Osteocyte (in vitro differentiated cells): ENCODE results near the gene CHST1. TPM values are rescaled to one million over a fixed set of nuclear protein-coding genes. Genes with fewer than 3 reads are reported as not detected.

ENCODE experiments used
- DNase-seq: peaks from one replicate; pipeline ENCODE4 v3.0.0; 2021; ENCODE audit warnings: mixed read lengths; ENCODE audit not compliant: unreplicated experiment; ENCODE audit errors: extremely low spot score
- H3K27ac Mint-ChIP-seq: one replicate; pipeline ENCODE4 v1.8.0; 2021; ENCODE audit warnings: mild to moderate bottlenecking, mixed read lengths; ENCODE audit not compliant: unreplicated experiment
- H3K27me3 Mint-ChIP-seq: one replicate; pipeline ENCODE4 v1.8.0; 2021; ENCODE audit warnings: mixed read lengths; ENCODE audit not compliant: unreplicated experiment
- H3K36me3 Mint-ChIP-seq: one replicate; pipeline ENCODE4 v1.8.0; 2021; ENCODE audit warnings: mixed read lengths; ENCODE audit not compliant: unreplicated experiment
- H3K4me1 Mint-ChIP-seq: one replicate; pipeline ENCODE4 v1.8.0; 2021; ENCODE audit warnings: mixed read lengths; ENCODE audit not compliant: unreplicated experiment
- H3K4me3 Mint-ChIP-seq: one replicate; pipeline ENCODE4 v1.8.0; 2021; ENCODE audit warnings: mild to moderate bottlenecking, moderate library complexity, mixed read lengths; ENCODE audit not compliant: unreplicated experiment
- H3K9me3 Mint-ChIP-seq: one replicate; pipeline ENCODE4 v1.8.0; 2021; ENCODE audit warnings: mixed read lengths; ENCODE audit not compliant: unreplicated experiment
- total RNA-seq: library from RNA; stranded (reverse); gene quantifications from 2 replicates; pipeline ENCODE4 v1.2.1, GENCODE V29; 2021
- TF ChIP-seq, protein P1 (sequence below): fragments of 200-600 bp; sonication (generic); IDR thresholded peaks from 2 replicates; pipeline ENCODE4 v1.5.0; 2021; ENCODE audit warnings: antibody characterized with exemption, mild to moderate bottlenecking, moderate library complexity

Gene CHST1
- total RNA-seq, 1 donor from 2014 or later: 0.67 TPM

GRCh38 chr11:45659818-45660160 lies 5.6 kb downstream of the CHST1 start:
- Mint-ChIP-seq H3K27ac (no peak overlapping the region), H3K9me3 (no peaks in the 10 kb centered on the region), H3K4me1 (peaks cover 15% of the 10 kb centered on the region), H3K27me3 (peaks cover 18% of the 10 kb centered on the region), H3K4me3 (no peak overlapping the region), H3K36me3 (no peaks in the 10 kb centered on the region)
- TF ChIP-seq, protein P1, sequence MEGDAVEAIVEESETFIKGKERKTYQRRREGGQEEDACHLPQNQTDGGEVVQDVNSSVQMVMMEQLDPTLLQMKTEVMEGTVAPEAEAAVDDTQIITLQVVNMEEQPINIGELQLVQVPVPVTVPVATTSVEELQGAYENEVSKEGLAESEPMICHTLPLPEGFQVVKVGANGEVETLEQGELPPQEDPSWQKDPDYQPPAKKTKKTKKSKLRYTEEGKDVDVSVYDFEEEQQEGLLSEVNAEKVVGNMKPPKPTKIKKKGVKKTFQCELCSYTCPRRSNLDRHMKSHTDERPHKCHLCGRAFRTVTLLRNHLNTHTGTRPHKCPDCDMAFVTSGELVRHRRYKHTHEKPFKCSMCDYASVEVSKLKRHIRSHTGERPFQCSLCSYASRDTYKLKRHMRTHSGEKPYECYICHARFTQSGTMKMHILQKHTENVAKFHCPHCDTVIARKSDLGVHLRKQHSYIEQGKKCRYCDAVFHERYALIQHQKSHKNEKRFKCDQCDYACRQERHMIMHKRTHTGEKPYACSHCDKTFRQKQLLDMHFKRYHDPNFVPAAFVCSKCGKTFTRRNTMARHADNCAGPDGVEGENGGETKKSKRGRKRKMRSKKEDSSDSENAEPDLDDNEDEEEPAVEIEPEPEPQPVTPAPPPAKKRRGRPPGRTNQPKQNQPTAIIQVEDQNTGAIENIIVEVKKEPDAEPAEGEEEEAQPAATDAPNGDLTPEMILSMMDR: no peak
- DNase-seq: no peak

DNA sequence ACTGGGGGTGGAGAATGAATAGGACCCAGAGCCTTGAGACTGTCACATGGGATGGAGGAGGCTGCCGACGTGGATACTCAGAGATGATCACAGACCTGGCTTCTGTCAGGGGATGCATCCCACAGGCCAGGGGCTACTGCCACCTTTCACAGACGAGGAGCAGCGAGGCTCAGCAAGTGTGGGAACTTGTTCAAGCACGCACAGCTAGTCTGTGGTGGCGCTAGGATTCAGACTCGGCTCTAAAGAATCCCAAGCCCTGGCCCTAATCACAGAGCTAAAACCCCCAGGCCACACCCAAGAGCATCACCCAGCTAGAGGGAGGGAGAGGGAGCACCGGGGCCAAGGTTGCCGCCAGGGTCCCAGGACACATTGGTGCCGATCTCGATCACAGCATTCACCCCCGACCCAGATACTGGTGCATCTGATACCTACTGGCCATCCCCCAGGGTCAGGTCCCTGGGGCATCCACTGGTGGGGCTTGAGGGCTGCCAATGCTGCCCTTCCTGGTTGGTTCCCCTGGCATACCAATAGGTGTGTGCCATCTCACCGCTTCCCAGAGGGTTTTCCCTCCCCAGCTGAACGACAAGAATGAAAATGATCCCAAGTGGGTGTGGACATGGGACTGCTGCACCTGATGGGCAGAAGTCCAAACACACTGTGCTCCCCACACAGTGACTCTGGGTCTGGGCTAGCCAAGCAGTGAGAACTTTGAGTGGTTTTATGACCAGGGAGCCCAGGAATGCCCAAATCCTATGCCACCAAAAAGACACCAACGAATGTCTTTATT lies 6.2 kb downstream of the CHST1 start:
- H3K27me3 Mint-ChIP-seq: peaks cover 18% of the 10 kb centered on the region
- TF ChIP-seq, protein P1: no peak
- no peak for DNase-seq

DNA sequence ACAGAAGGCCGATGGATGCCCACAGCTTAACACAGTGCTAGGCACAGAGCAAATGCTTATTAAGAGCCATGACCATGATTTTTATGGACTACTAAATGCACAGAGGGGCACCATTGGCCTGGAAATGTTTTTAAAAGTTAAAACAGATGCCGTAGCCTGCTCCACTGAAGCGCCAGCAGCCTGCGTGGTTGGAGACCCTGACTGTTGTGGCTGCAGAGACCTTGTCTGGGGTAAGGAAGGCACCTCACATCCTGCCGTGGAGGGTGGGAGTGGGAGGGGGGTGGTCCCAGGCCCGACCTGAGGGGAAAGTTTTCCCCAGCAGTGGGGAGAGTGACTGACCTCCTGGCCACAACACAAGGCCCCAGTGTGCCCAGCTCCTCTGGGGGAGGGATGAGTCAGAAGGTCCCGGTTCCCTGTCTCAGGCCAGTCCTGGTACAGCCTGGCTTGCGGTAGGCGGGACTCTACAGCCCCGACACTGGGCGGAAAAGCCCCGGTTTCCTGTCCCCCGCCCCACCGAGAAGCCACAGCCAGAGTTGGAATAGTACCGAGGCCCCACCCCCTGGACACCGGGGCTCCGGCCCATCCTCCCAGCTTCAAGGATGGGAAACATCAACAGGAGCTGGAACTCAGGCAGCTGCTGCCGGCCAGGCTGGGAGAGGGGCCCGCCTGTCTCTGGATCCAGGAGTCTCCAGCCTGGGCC lies 7.0 kb downstream of the CHST1 start:
- peaks cover 15% of the 10 kb centered on the region for H3K4me1 Mint-ChIP-seq
- peak overlapping the region; percentile 71 for H3K27ac Mint-ChIP-seq
- H3K36me3 Mint-ChIP-seq: no peaks in the 10 kb centered on the region
- peaks cover 18% of the 10 kb centered on the region for H3K27me3 Mint-ChIP-seq
- no peak overlapping the region for H3K4me3 Mint-ChIP-seq
- no peak for DNase-seq
- no peaks in the 10 kb centered on the region for H3K9me3 Mint-ChIP-seq
- TF ChIP-seq, protein P1: no peak

More for the DNA sequence above, 6.2 kb downstream of the CHST1 start:
- no peaks in the 10 kb centered on the region for H3K9me3 Mint-ChIP-seq
- H3K27ac Mint-ChIP-seq: peak overlapping the region; percentile 71
- no peaks in the 10 kb centered on the region for H3K36me3 Mint-ChIP-seq
- peaks cover 15% of the 10 kb centered on the region for H3K4me1 Mint-ChIP-seq
- H3K4me3 Mint-ChIP-seq: no peak overlapping the region

GRCh38 chr11:45657496-45658260 lies 7.7 kb downstream of the CHST1 start:
- no peaks in the 10 kb centered on the region for H3K9me3 Mint-ChIP-seq
- TF ChIP-seq, protein P1: no peak
- peaks cover 12% of the 10 kb centered on the region for H3K27me3 Mint-ChIP-seq
- H3K4me3 Mint-ChIP-seq: no peak overlapping the region
- no peak overlapping the region for H3K27ac Mint-ChIP-seq
- peaks cover 9% of the 10 kb centered on the region for H3K4me1 Mint-ChIP-seq
- no peaks in the 10 kb centered on the region for H3K36me3 Mint-ChIP-seq
- no peak for DNase-seq

- H3K36me3 Mint-ChIP-seq: no peaks in the 10 kb centered on the region
- no peaks in the 10 kb centered on the region for H3K9me3 Mint-ChIP-seq
- DNase-seq: no peak
- no peak overlapping the region for H3K27ac Mint-ChIP-seq
- H3K4me3 Mint-ChIP-seq: no peak overlapping the region
- H3K27me3 Mint-ChIP-seq: peaks cover 3% of the 10 kb centered on the region
- peaks cover 6% of the 10 kb centered on the region for H3K4me1 Mint-ChIP-seq
- TF ChIP-seq, protein P1: no peak
Measured at GRCh38 chr11:45655831-45656230, 9.6 kb downstream of the CHST1 start.
